K562 (cell line): ENCODE data around the gene ATP9B. TPM values are rescaled to one million over a fixed set of nuclear protein-coding genes. Genes with fewer than 3 reads are reported as not detected.

Source experiments
- ATAC-seq: fragments of 200-7000 bp; cut with Tn5 transposase; 3 replicates; pipeline ENCODE4 v1.9.1; 2020; ENCODE audit warnings: moderate library complexity
- BruUV-seq: library from RNA; stranded (reverse); fragments of 400-500 nt; replicated peaks from 2 replicates; lab custom pipeline; 2021; lab: Mats Ljungman, UMichigan
- CTCF ChIA-PET: fragments of 300-600 bp; formaldehyde crosslinking; extraction: SDS; loops from one replicate; lab custom pipeline; 2021; ENCODE audit warnings: low intra/inter-chr PET ratio; lab: Yijun Ruan, JAX
- POLR2A ChIA-PET: fragments of 300-600, 350-650 bp; sonication (Branson Sonifier 250); formaldehyde crosslinking; extraction: SDS; loops from one replicate; lab custom pipeline; 2021; ENCODE audit warnings: antibody characterized with exemption, inconsistent platforms; lab: Yijun Ruan, JAX
- DNase-seq, 4 experiments: peaks; one replicate each; pipeline versions ENCODE4 v3.0.0 to v3.0.0-alpha.2; 2011 to 2018; ENCODE audit warnings: low spot score in 3 of 4, mixed read lengths in 3 of 4; ENCODE audit errors: extremely low read depth in 1 of 4
- FAIRE-seq: peaks from 2 replicates; lab custom pipeline; 2011; peaks lifted over from hg19 to GRCh38; lab: Jason Lieb, UNC
- H2AFZ ChIP-seq: 2 replicates; pipeline ENCODE4 v1.6.0; 2011; ENCODE audit warnings: low read depth, low read length, control low read depth, inconsistent platforms
- H3K27ac ChIP-seq: fragments of 200-600 bp; 3 replicates; pipeline ENCODE4 v1.8.0; 2011; ENCODE audit warnings: low read depth, mild to moderate bottlenecking, control low read depth, inconsistent platforms, low read length, moderate library complexity, mixed read lengths; ENCODE audit errors: extremely low read depth
- H3K27me3 ChIP-seq, 2 experiments: fragments of 300-600 bp in 1 of 2; 2 replicates in 1 of 2; 3 replicates in 1 of 2; pipeline versions ENCODE4 v1.6.0 to v1.8.0; 2011; ENCODE audit warnings: inconsistent platforms in 2 of 2, low read length in 2 of 2, mild to moderate bottlenecking in 1 of 2, mixed read lengths in 1 of 2, moderate library complexity in 1 of 2; ENCODE audit not compliant: control insufficient read depth in 2 of 2, insufficient read depth in 2 of 2
- H3K36me3 ChIP-seq: fragments of 300-600 bp; 3 replicates; pipeline ENCODE4 v1.8.0; 2011; ENCODE audit warnings: mild to moderate bottlenecking, low read length, inconsistent platforms; ENCODE audit not compliant: control insufficient read depth, insufficient read depth
- H3K4me1 ChIP-seq, 2 experiments: fragments of 200-600 bp in 1 of 2; replicated peaks in 1 of 2; 2 replicates in 1 of 2; 3 replicates in 1 of 2; pipeline versions ENCODE4 v1.5.1 to v1.8.0; 2011; ENCODE audit warnings: inconsistent platforms in 2 of 2, low read length in 2 of 2, mild to moderate bottlenecking in 1 of 2, mixed read lengths in 1 of 2, moderate library complexity in 1 of 2; ENCODE audit not compliant: control insufficient read depth in 2 of 2, insufficient read depth in 2 of 2
- H3K4me2 ChIP-seq: 2 replicates; pipeline ENCODE4 v1.6.1; 2011; ENCODE audit warnings: low read length, control low read depth, inconsistent platforms, mixed read lengths; ENCODE audit not compliant: insufficient read depth
- H3K4me3 ChIP-seq: fragments of 200-600 bp; sonication (generic), shearing (Covaris generic); 2 replicates; pipeline ENCODE4 v1.5.1; 2016; ENCODE audit warnings: control low read depth, inconsistent platforms
- H3K79me2 ChIP-seq: fragments of 200-600 bp; 3 replicates; pipeline ENCODE4 v1.8.0; 2011; ENCODE audit warnings: low read length, inconsistent platforms; ENCODE audit not compliant: control insufficient read depth, insufficient read depth
- H3K9ac ChIP-seq, 2 experiments: 2 replicates each; pipeline versions ENCODE4 v1.6.0 to v1.6.1; 2011; ENCODE audit warnings: low read depth in 2 of 2, low read length in 2 of 2, control low read depth in 1 of 2, inconsistent platforms in 1 of 2, mild to moderate bottlenecking in 1 of 2, mixed read lengths in 1 of 2; ENCODE audit not compliant: insufficient read depth in 1 of 2
- H3K9me1 ChIP-seq: one replicate; pipeline ENCODE4 v1.6.0; 2011; ENCODE audit warnings: inconsistent platforms, mild to moderate bottlenecking, low read length, moderate library complexity; ENCODE audit not compliant: control insufficient read depth, insufficient read depth
- H3K9me3 ChIP-seq: replicated peaks from 2 replicates; pipeline ENCODE4 v1.5.1; 2011; ENCODE audit warnings: low read depth, low read length, inconsistent platforms; ENCODE audit not compliant: control insufficient read depth, insufficient read depth
- H4K20me1 ChIP-seq: replicated peaks from 2 replicates; pipeline ENCODE4 v1.6.1; 2011; ENCODE audit warnings: low read length, inconsistent platforms, mixed read lengths; ENCODE audit not compliant: control insufficient read depth, insufficient read depth
- MYC ChIP-seq, 2 experiments: fragments of 250-450 bp in 1 of 2; sonication (Bioruptor Pico) in 1 of 2; IDR thresholded peaks; 2 replicates each; pipeline versions ENCODE4 v1.5.1 to v1.6.1; 2012 to 2021; ENCODE audit warnings: low read depth in 2 of 2, borderline replicate concordance in 1 of 2, improper control_type of control experiment in 1 of 2, low read length in 1 of 2, mild to moderate bottlenecking in 1 of 2, moderate library complexity in 1 of 2
- ZFX ChIP-seq: sonication (generic); formaldehyde crosslinking; IDR thresholded peaks from 2 replicates; pipeline ENCODE4 v1.8.0; 2022; ENCODE audit warnings: mild to moderate bottlenecking, missing genetic modification reagents, moderate library complexity
- WGBS: fragments of 100-300 bp; shearing (Covaris generic); methylation state at CpG from one replicate; pipeline ENCODE4 v1.1.6; 2016; ENCODE audit warnings: low coverage, mixed read lengths; ENCODE audit not compliant: insufficient coverage; ENCODE audit errors: missing lambda C conversion rate; 5-methylcytosine and 5-hydroxymethylcytosine counted together
- in situ Hi-C: fragments of 300-500 bp; cut with MboI; formaldehyde crosslinking; loops from 4 replicates; pipeline ENCODE4 v1.15.0; 2018; ENCODE audit warnings: inconsistent platforms, mixed read lengths
- intact Hi-C: fragments of 100-400 bp; cut with micrococcal nuclease; formaldehyde crosslinking; loops from 2 replicates; pipeline ENCODE4 v1.14.2; 2022
- polyA plus RNA-seq, 8 experiments: library from polyadenylated mRNA; depleted of rRNA in 4 of 8; stranded (reverse) in 5 of 8; unstranded in 3 of 8; fragments of >200 nt; fragmentation: Nextera tagmentation in 2 of 8; fragmentation: Illumina TruSeq in 1 of 8; extraction: Ambion mirVana in 2 of 8; extraction: Trizol in 1 of 8; gene quantifications; 2 replicates each; pipeline versions ENCODE4 v1.2.1 to v1.2.3, GENCODE V29; 2011 to 2014; ENCODE audit warnings: inconsistent platforms in 1 of 8, missing spikeins in 1 of 8
- total RNA-seq, 7 experiments: library from RNA; depleted of rRNA in 6 of 7; stranded (reverse); fragments of >200 nt in 6 of 7; fragmentation: Illumina TruSeq in 2 of 7; extraction: Trizol in 2 of 7; gene quantifications; 2 replicates each; pipeline versions ENCODE4 v1.2.1 to v1.2.3, GENCODE V29; 2011 to 2021; ENCODE audit warnings: low replicate concordance in 1 of 7

The ATP9B gene
- total and polyA plus RNA-seq, 9 of the 15 experiments (the other 6 are each of a cell fraction or from before 2014, with no cell fraction given) = 0.66 to 13.2 (median 7.9) TPM

GRCh38 chr18:79397830-79398761 lies 328.9 kb downstream of the ATP9B start:
- no peak overlapping the region for H3K4me3 ChIP-seq
- H3K27me3 ChIP-seq = no peaks in the 10 kb centered on the region
- no peak for DNase-seq
- peaks cover 3% of the 10 kb centered on the region for H3K9me1 ChIP-seq
- no peaks in the 10 kb centered on the region for H3K36me3 ChIP-seq
- H3K9ac ChIP-seq = no peak overlapping the region; a peak in 1 of 4 replicates
- no TSS peak for BruUV-seq
- H3K27ac ChIP-seq = no peak overlapping the region
- ATAC-seq = no peak
- WGBS = 85% methylated on average over 16 of the region's 38 CpGs
- H3K79me2 ChIP-seq = peaks cover 9% of the 10 kb centered on the region
- ChIA-PET CTCF (no interaction called here), POLR2A (interaction anchor here (1.0 kb wide), 2 partner anchors 10 to 122 kb away, joined by 3 read pairs; no protein-coding TSS in a partner anchor)
- peaks cover 0 to 78% of the 10 kb centered on the region in 2 experiments; a peak in 3 of 5 replicates for H3K4me1 ChIP-seq
- no peak overlapping the region for H2AFZ ChIP-seq
- H4K20me1 ChIP-seq = no peaks in the 10 kb centered on the region
- no peak for FAIRE-seq
- intact Hi-C loops (loop anchor here (5.0 kb wide), 2 partner anchors 109 to 129 kb away; no protein-coding TSS in a partner anchor), in situ Hi-C loops (no loop called here)
- H3K4me2 ChIP-seq = no peak overlapping the region
- H3K9me3 ChIP-seq = no peaks in the 10 kb centered on the region
- TF ChIP-seq MYC (IDR thresholded peaks at IDR 0.05; ENCODE audit: low read depth, low read length) (no peak), MYC (CRISPR knock-in tag; IDR thresholded peaks at IDR 0.05; ENCODE audit: borderline replicate concordance, low read depth) (no peak), ZFX (peak; percentile 16; the same call in 1 of the 2 replicates)
